Stimulated activated CD8-positive, alpha-beta memory T cell treated with anti-CD3 and anti-CD28 coated beads, Interleukin-4, amount 100 ng/mL, for 4 hours (primary cell): ENCODE data around the gene GAL3ST1.
"Not testable (repeated sequence)": the region's sequence is repeated elsewhere in the genome, so short reads cannot be mapped to it uniquely, and the experiment has no call there.

Experiments
- DNase-seq, 2 donors: peaks; one replicate each; pipeline ENCODE4 v3.0.0-alpha.2; 2020; ENCODE audit warnings: low read depth in 2 of 2, low spot score in 1 of 2

The GAL3ST1 gene

DNA sequence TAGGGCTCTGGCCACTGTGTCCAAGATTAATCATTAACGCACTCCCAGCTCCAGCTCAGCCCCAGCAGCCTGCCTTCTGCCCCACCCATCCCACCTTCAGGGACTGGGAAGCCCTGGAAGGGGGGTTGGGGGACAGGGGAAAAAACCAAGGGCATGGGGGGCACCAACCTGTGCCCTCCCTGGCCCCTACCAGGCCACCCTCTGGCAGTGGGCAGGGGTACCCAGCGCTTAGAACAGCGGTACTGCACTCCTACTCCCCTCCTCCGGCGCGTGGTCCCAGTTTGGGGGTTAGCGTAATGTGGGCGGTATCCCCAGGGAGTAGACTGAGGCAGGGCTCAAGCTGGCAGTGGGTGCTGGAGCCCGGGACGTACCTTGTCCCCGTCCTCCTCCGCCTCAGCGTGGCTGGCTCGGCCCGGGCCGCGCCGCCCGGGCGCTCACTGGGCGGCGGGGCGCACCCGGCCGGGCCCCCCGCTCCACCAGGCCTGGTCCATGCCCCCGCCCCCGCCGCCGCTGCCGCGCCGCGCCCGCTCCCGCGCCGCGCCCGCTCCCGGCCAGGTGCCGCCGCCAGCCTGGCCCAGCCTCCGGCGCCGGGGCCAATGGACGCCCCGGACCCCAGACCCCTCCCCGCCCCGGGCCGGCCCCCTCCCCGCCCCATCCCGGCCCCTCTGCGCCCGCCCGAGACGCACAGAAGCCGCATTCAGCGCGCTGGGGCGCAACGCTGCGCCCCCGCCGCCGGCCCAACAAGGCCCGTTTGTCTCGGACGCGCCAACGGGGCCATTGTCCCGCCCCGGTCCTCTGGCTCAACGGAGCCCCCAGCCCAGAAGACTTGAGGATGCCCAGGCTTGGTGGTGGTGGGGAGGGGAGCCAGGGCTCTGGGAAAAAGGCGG, at the start of gene GAL3ST1:
Gene GAL3ST1 (minus strand): TSS at position 571 of the 887 bp plus-strand sequence. CDS start 17,273 bp downstream, outside the sequence.
- DNase-seq = no peak

DNA sequence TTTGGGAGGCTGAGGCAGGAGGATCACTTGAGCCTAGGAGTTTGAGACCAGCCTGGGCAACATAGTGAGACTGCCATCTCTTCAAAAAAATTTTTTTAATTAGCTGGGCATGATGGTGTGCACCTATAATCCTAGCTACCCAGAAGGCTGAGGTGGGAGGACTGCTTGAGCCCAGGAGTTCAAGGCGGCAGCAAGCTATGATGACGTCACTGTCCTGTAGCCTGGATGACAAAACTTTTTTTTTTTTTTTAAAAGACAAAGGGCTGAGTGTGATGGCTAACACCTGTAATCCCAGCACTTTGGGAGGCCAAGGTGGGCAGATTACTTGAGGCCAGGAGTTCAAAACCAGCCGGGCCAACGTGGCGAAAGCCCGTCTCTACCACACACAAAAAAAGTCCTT, 45.4 kb upstream of the GAL3ST1 start:
- DNase-seq = not testable (repeated sequence)

GRCh38 chr22:30617819-30618218, 43.4 kb upstream of the GAL3ST1 start:
- DNase-seq = no peak

GRCh38 chr22:30615543-30615954, 41.1 kb upstream of the GAL3ST1 start:
- no peak for DNase-seq

DNA sequence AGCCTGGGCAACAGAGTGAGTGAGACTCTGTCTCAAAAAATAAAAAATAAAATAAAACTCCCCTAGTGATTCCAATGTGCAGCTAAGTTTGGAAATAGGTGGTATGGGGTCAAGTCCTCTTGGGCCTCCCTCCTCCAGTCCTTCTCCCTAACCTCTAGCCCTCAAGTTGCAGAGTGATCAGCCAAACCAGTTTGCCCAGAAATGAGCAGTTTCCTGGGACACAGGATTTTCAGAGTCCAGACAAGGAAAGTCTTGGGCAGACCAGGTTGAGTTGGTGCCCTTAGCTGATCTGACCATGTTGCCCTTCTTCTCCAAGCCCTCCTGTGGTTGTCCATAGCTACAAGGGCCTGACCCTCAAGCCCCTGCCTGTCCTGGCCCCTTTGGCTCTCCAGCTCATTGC, 40.4 kb upstream of the GAL3ST1 start:
- no peak for DNase-seq

- DNase-seq = no peak
These were observed 39.8 kb upstream of the GAL3ST1 start for GRCh38 chr22:30614268-30614667.

DNA sequence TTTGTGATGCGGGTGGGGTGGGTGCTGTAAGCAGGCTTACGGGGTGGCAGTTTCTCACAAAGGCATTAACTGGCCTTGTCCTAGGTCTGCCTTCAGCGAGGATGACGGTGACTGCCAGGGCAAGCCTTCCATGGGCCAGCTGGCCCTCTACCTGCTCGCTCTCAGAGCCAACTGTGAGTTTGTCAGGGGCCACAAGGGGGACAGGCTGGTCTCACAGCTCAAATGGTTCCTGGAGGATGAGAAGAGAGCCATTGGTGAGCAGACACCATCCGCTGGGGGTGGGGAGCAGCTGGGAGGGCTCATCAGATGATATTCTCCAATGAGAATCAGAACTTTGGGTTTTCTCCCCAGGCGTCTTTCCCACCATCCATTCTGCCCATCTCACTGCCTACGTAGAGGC, 38.3 kb upstream of the GAL3ST1 start:
- DNase-seq = no peak

DNA sequence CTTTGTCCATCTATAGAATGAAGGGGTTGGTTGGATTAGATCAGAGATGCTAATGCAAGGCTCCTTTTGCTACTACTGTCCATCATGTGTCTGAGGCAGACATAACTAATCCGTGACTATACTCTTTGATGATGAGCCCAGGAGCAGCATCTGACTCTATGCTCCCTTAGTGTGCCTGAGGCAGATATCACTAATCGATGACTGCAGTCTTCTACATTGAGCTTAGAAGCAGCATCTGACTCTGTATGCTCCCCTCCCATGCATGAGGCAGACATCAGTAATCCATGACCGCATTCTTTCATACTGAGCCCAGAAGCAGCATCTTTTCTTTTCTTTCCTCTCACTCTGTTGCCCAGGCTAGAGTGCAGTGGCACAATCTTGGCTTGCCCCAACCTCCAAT, 36.7 kb upstream of the GAL3ST1 start:
- no peak for DNase-seq

DNA sequence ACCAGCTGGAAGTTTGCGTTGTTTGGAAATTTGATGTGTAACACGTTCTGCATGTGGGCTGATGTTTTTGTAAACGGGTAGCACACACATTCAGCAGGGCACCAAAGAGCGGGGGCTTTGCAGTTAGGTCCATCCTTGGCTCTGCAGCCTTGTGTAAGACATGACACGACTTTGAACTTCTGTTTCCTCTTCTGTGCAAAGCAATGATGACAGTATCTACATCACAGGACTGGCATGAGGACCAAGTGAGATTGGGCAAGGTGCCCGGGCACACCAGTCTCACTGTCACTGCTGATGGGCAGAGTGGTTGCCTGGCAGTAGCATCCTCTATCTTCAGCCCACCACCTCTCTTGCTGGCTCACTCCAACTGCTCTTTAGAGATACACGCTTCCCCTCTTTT, 35.8 kb upstream of the GAL3ST1 start:
- DNase-seq = no peak

GRCh38 chr22:30609260-30610185, 35.1 kb upstream of the GAL3ST1 start:
- DNase-seq = no peak

GRCh38 chr22:30607939-30608338, 33.5 kb upstream of the GAL3ST1 start:
- no peak for DNase-seq

GRCh38 chr22:30607300-30607930, 33.0 kb upstream of the GAL3ST1 start:
- DNase-seq = no peak

- DNase-seq = no peak
These were observed 32.2 kb upstream of the GAL3ST1 start, which contains the start of gene TCN2 for GRCh38 chr22:30606455-30607299. TSS of gene TCN2 (plus strand) at chr22:30607174. CDS start at chr22:30607332, 158 bp downstream.

DNA sequence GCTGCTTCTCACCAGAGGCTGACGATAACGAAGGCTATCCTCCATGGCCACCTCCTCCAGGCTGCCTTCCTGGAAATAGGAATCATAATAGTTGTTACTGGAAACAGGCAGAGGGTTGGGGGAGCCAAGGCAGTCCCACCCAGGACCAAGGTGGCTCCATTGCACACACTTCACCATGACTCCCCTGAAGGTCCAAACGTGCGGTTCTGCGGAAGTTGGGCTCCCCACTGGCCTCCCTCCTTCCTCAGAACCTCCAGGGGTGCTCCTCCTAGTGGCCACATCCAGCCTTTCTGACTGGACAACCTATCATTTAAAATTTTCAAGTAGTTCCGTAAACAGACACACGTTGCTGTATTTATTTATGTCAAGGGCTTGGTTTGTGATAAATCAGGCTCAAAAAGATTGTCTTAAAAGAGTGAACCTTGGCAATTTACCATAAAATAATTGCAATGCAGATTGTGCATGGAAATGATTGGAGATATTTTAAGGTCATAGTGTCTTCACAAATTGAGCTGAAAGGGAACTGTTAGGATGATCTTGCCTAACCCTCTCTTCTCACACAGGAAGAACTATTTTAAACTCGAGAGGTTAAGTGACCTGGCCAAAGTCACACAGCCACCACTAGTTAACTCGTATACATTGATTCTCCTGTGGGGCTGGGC, 31.1 kb upstream of the GAL3ST1 start:
- DNase-seq = no peak

GRCh38 chr22:30604723-30605122, 30.3 kb upstream of the GAL3ST1 start:
- no peak for DNase-seq

GRCh38 chr22:30603801-30604200, 29.3 kb upstream of the GAL3ST1 start:
- DNase-seq = no peak

DNA sequence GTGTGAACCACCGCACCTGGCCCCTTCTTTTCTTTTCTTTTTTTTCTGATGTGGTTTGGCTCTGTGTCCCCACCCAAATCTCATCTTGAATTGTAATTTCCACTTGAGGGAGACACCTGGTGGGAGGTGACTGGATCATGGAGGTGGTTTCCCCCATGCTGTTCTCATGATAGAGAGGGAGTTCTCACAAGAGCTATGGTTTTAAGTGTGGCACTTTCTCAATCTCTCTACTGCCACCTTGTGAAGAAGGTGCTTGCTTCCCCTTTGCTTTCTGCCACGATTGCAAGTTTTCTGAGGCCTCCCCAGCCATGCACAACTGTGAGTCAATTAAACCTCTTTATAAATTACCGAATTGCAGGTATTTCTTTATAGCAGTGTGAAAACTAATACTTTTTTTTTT, 27.6 kb upstream of the GAL3ST1 start:
- no peak for DNase-seq

DNA sequence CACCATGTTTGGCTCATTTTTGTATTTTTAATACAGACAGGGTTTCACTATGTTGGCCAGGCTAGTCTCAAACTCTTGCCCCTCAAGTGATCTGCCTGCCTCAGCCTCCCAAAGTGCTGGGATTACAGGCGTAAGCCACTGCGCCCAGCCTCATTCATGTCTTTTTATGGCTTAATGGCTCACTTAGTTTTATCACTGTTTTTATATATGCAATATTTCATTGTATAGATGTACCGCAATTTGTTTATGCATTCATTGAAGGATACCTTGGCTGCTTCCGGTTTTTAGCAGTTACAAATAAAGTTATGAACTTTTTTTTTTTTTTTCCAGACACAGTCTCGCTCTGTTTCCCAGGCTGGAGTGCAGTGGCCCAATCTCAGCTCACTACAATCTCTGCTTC, 27.0 kb upstream of the GAL3ST1 start:
- no peak for DNase-seq

DNA sequence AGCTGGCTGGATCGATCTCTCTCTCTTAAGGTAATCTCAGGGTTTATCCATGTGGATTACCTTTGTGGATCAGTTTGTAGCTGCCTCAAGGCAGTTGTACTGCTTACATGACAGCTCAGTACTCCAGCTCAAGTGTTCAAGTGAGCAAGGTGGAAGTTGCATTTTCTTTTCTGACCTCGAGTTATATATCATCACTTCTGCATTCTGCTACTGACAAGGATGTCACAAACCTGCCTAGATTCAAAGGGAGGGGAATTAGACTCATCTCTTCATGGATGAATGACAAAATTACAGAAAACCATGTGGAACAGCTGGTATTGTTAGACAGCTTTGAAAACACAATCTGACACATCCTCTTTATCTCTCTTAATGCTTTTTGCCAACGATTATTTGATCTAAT, 26.5 kb upstream of the GAL3ST1 start:
- no peak for DNase-seq

DNA sequence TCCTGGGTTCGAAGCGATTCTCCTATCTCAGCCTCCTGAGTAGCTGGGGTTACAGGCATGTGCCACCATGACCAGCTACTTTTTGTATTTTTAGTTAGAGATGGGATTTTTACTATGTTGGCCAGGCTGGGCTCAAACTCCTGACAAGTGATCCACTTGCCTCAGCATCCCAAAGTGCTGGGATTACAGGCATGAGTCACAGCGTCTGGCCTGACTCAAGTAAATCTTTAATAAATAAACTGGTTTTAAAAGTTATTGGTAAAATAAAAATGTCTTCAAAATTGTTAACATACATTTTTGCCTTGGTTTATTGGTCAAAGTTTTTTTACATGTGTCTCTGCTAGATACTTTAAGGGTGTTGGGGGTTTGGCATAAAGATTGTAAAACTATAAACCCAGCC, 24.5 kb upstream of the GAL3ST1 start:
- DNase-seq = no peak
